ENCODE data around the gene SPOCK1.

DNA sequence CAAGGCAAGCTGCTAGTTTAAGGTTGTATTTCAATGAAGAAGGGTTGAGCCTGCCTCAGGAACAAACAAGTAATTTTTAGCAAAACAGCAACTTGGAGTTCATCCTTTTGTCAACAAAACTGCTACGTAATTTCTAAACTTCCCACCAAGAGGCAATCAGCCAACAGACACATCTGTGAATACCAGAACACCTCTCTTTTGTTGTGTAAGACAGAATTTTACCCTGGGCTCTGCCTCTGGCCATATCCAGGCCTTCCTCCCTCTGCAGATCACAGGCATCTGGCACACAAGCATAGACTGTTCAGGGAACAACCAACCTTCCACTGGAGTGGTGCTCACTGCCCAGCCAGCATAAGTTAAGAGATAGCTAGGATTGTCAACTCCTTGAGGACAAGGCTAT lies 409.0 kb downstream of the SPOCK1 start:
- TF ChIP-seq EZH2phosphoT487 (IDR thresholded peaks at IDR 0.05; ENCODE audit: borderline replicate concordance) (no peak), POLR2A (IDR thresholded peaks at IDR 0.05; ENCODE audit: borderline replicate concordance, extremely low read depth, insufficient read depth, insufficient read length) (no peak), RAD21 (IDR thresholded peaks at IDR 0.05; ENCODE audit: low read depth) (no peak), CEBPB (IDR thresholded peaks at IDR 0.05; ENCODE audit: low read depth) (no peak), EGR1 (IDR thresholded peaks at IDR 0.05; ENCODE audit: low read depth) (no peak), POLR2AphosphoS5 (IDR thresholded peaks at IDR 0.05; ENCODE audit: low read depth, low read length) (no peak), FOSL1 (IDR thresholded peaks at IDR 0.05; ENCODE audit: low read depth) (no peak), ELF1 (IDR thresholded peaks at IDR 0.05; ENCODE audit: borderline replicate concordance, low read depth) (no peak), SP1 (IDR thresholded peaks at IDR 0.05; ENCODE audit: low read depth) (no peak)
- TF ChIP-seq, protein P1, sequence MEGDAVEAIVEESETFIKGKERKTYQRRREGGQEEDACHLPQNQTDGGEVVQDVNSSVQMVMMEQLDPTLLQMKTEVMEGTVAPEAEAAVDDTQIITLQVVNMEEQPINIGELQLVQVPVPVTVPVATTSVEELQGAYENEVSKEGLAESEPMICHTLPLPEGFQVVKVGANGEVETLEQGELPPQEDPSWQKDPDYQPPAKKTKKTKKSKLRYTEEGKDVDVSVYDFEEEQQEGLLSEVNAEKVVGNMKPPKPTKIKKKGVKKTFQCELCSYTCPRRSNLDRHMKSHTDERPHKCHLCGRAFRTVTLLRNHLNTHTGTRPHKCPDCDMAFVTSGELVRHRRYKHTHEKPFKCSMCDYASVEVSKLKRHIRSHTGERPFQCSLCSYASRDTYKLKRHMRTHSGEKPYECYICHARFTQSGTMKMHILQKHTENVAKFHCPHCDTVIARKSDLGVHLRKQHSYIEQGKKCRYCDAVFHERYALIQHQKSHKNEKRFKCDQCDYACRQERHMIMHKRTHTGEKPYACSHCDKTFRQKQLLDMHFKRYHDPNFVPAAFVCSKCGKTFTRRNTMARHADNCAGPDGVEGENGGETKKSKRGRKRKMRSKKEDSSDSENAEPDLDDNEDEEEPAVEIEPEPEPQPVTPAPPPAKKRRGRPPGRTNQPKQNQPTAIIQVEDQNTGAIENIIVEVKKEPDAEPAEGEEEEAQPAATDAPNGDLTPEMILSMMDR (IDR thresholded peaks at IDR 0.05 in 2 of 3, conservative IDR thresholded peaks at IDR 0.05 in 1 of 3; ENCODE audit: borderline replicate concordance in 1 of 3, insufficient read depth in 1 of 3, low read depth in 2 of 3, low read length in 2 of 3): no peak
- TF ChIP-seq, protein P2, sequence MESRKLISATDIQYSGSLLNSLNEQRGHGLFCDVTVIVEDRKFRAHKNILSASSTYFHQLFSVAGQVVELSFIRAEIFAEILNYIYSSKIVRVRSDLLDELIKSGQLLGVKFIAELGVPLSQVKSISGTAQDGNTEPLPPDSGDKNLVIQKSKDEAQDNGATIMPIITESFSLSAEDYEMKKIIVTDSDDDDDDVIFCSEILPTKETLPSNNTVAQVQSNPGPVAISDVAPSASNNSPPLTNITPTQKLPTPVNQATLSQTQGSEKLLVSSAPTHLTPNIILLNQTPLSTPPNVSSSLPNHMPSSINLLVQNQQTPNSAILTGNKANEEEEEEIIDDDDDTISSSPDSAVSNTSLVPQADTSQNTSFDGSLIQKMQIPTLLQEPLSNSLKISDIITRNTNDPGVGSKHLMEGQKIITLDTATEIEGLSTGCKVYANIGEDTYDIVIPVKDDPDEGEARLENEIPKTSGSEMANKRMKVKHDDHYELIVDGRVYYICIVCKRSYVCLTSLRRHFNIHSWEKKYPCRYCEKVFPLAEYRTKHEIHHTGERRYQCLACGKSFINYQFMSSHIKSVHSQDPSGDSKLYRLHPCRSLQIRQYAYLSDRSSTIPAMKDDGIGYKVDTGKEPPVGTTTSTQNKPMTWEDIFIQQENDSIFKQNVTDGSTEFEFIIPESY (IDR thresholded peaks at IDR 0.05; ENCODE audit: extremely low read depth, insufficient replicate concordance, low read length): no peak

Data from HCT116 (cell line).